ENCODE results near the gene TOMM34.

Gene TOMM34, protein sequence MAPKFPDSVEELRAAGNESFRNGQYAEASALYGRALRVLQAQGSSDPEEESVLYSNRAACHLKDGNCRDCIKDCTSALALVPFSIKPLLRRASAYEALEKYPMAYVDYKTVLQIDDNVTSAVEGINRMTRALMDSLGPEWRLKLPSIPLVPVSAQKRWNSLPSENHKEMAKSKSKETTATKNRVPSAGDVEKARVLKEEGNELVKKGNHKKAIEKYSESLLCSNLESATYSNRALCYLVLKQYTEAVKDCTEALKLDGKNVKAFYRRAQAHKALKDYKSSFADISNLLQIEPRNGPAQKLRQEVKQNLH

DNA sequence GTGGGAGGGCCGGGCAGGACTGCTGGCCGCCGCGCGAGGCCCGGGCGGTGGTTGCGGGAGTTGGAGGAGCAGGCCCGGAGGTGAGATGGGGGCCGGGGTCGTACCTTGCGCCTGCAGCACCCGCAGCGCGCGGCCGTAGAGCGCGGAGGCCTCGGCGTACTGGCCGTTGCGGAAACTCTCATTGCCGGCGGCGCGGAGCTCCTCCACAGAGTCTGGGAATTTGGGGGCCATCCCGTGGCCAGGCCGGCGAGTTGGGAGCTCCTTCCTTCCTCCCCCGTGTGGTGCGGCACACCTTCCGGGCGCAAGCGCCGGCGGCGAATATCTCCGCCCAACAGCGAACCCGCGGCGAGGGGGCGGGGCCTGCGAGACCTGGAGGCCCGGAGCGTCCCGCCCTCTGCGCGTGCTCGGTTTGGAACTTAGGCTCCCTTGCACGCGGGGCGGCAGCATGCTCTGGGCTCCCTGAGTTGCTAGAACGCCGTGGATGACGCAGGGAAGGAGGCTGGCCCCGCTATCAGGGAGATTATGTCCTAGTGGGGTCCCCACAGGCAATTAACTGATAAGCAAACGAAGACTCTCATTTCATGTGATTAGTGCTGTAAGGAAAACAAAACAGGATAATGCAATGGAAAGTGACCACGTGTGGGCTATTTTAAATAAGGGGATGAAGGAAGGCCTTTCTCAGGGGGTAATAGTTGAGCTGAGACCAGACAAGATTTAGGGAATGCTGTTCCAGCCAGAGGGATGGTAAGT lies at the start of gene TOMM34:
Gene TOMM34 (minus strand): TSS at position 295 of the 750 bp plus-strand sequence. CDS start 64 bp downstream, at position 231.
- peak within 1 kb of the TSS; percentile 84 for H3K27ac ChIP-seq
- TF ChIP-seq, protein P1, sequence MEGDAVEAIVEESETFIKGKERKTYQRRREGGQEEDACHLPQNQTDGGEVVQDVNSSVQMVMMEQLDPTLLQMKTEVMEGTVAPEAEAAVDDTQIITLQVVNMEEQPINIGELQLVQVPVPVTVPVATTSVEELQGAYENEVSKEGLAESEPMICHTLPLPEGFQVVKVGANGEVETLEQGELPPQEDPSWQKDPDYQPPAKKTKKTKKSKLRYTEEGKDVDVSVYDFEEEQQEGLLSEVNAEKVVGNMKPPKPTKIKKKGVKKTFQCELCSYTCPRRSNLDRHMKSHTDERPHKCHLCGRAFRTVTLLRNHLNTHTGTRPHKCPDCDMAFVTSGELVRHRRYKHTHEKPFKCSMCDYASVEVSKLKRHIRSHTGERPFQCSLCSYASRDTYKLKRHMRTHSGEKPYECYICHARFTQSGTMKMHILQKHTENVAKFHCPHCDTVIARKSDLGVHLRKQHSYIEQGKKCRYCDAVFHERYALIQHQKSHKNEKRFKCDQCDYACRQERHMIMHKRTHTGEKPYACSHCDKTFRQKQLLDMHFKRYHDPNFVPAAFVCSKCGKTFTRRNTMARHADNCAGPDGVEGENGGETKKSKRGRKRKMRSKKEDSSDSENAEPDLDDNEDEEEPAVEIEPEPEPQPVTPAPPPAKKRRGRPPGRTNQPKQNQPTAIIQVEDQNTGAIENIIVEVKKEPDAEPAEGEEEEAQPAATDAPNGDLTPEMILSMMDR (conservative IDR thresholded peaks at IDR 0.05; ENCODE audit: low read depth): no peak
- ChIA-PET POLR2A (ENCODE audit: low non-redundant PET) (interaction anchor here (0.7 to 2.3 kb wide), 2 partner anchors 9 to 11 kb away, joined by 3 to 7 read pairs; no protein-coding TSS in a partner anchor), CTCF (interaction anchor here (0.6 to 1.5 kb wide), 5 partner anchors 16 to 895 kb away, joined by 3 to 4 read pairs (median 3); no protein-coding TSS in a partner anchor)
- peak; percentile 99 for DNase-seq (ENCODE audit: low spot score)

DNA sequence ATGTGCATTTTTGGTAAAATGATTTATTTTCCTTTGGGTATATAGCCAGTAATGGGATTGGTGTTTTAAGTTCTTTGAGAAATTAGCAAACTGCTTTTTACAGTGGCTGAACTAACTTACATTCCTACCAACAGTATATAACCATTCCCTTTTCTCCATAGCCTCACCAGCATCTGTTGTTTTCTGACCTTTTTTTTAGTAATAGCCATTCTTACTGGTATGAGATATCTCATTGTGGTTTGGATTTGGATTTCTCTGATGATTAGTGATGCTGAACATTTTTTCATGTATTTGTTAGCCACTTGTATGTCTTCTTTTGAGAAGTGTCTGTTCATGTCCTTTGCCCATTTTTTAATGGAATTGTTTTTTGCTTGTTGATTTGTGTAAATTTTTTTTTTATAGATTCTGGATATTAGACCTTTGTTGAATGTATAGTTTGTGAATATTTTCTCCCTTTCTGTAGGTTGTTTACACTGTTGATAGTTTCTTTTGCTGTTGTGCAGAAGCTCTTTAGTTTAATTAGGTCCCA lies 48.4 kb upstream of the TOMM34 start:
- no peak overlapping the region for H3K27ac ChIP-seq
- ChIA-PET CTCF (interaction anchor here (2.2 kb wide), 1 partner anchor 303 kb away, joined by 8 read pairs; no protein-coding TSS in a partner anchor), POLR2A (ENCODE audit: low non-redundant PET) (interaction anchor here (0.6 kb wide), 1 partner anchor 21 kb away, joined by 3 read pairs; no protein-coding TSS in a partner anchor)
- no peak for DNase-seq (ENCODE audit: low spot score)
- TF ChIP-seq, protein P1 (conservative IDR thresholded peaks at IDR 0.05; ENCODE audit: low read depth): no peak

DNA sequence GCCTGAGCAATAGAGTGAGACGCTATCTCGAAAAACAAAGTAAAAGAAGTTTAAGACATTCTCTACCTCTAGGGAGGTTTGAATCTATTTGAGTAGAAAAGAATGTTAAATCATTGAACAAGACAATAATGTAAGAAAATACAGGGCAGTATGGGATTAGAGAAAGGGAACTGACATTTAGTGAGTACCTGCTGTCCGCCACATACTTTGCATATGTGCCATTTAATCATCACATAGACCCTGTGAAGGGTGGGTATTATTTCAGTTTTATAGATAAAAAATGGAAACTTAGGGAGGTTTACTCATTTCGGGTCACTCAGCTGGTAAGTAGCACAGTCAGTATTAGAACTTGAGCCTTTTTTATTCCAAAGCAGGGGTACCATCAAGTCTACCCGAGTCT lies 37.5 kb upstream of the TOMM34 start:
- DNase-seq (ENCODE audit: low spot score): no peak
- TF ChIP-seq, protein P1 (conservative IDR thresholded peaks at IDR 0.05; ENCODE audit: low read depth): no peak
- POLR2A ChIA-PET (ENCODE audit: low non-redundant PET): no interaction called here
- CTCF ChIA-PET: interaction anchor here (0.6 to 2.1 kb wide), 4 partner anchors 46 to 432 kb away, joined by 3 to 6 read pairs (median 4); partner anchors contain the start of gene KCNS1
- H3K27ac ChIP-seq: no peak overlapping the region

DNA sequence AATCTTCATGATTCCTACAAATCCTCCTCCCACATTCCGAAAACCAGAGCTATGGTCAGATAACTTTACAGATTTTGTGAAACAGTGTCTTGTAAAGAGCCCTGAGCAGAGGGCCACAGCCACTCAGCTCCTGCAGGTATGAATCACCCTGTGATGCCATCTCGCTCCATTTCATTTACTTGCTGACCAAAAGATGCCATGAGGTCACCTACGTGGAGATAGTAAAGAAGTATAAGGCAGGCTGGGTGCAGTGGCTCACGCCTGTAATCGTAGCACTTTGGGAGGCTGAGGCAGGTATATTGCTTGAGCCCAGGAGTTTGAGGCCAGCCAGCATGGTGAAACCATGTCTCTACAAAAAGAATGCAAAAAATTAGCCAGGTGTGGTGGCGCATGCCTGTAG lies 37.0 kb upstream of the TOMM34 start:
- no peak overlapping the region for H3K27ac ChIP-seq
- no peak for DNase-seq (ENCODE audit: low spot score)
- TF ChIP-seq, protein P1 (conservative IDR thresholded peaks at IDR 0.05; ENCODE audit: low read depth): no peak
- ChIA-PET POLR2A (ENCODE audit: low non-redundant PET) (no interaction called here), CTCF (interaction anchor here (0.6 to 2.1 kb wide), 6 partner anchors 14 to 295 kb away, joined by 3 to 7 read pairs (median 4); no protein-coding TSS in a partner anchor)

DNA sequence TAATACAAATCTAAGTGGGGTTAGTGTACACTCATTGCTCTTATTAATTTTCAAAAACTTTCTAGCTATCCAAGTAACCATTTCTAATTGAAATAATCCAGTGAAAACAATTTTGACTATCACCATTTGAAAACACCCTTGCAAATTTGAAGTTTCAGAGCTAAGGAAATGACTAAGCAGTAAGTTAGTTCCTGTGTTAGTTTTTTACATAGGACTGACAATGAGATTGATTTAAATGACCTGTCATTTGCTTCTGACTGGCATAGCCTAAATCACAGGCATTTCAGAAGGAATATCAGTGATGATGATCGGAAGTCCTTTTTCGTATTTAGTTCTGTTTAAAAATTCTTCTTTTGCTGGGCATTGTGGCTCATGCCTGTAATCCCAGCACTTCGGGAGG lies 33.1 kb upstream of the TOMM34 start:
- H3K27ac ChIP-seq: peak overlapping the region; percentile 72
- POLR2A ChIA-PET (ENCODE audit: low non-redundant PET): interaction anchor here (0.6 kb wide), 1 partner anchor 26 kb away, joined by 3 read pairs; no protein-coding TSS in a partner anchor
- CTCF ChIA-PET: interaction anchor here (0.6 to 1.0 kb wide), 4 partner anchors 13 to 51 kb away, joined by 3 read pairs; no protein-coding TSS in a partner anchor
- DNase-seq (ENCODE audit: low spot score): peak; percentile 75
- TF ChIP-seq, protein P1 (conservative IDR thresholded peaks at IDR 0.05; ENCODE audit: low read depth): no peak

DNA sequence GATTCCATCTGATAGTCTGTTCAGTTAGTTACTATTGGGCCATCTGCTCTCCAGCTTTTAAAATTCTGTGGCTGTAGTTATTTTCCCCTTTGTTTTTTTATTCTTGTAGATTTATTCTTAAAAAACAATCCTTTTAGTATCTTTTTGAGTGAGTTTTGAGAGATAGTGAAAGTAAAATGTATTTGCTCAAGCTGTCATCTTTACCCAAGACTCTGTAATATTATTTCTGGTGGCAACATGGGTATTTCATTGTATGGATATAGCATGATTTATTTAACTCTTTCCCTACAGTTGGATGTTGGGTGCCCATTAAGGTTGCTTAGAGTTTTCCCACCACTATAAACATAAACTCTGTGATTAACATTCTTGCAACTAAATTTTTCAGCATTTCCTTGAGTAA lies 30.8 kb upstream of the TOMM34 start:
- TF ChIP-seq, protein P1 (conservative IDR thresholded peaks at IDR 0.05; ENCODE audit: low read depth): no peak
- no peak overlapping the region for H3K27ac ChIP-seq
- POLR2A ChIA-PET (ENCODE audit: low non-redundant PET): no interaction called here
- CTCF ChIA-PET: interaction anchor here (0.6 to 2.4 kb wide), 3 partner anchors 53 to 923 kb away, joined by 3 to 7 read pairs (median 4); no protein-coding TSS in a partner anchor
- DNase-seq (ENCODE audit: low spot score): no peak
